HCT116 (cell line): Measurements from ENCODE around the gene SAMD4A. TPM values are rescaled to one million over a fixed set of nuclear protein-coding genes. Genes with fewer than 3 reads are reported as not detected.

ENCODE experiments used
- ATAC-seq: fragments of 200-7000 bp; cut with Tn5 transposase; 2 replicates; pipeline ENCODE4 v1.9.1; 2020; ENCODE audit warnings: mild to moderate bottlenecking, moderate library complexity
- BruUV-seq: library from RNA; stranded (reverse); fragments of 400-500 nt; replicated peaks from 2 replicates; lab custom pipeline; 2021; lab: Mats Ljungman, UMichigan
- CTCF ChIA-PET: fragments of 300-600 bp; sonication (Branson Sonifier 250); formaldehyde crosslinking; loops from one replicate; lab custom pipeline; 2021; ENCODE audit warnings: antibody characterized with exemption; lab: Charles Lee
- POLR2A ChIA-PET: fragments of 300-600, 350-600 bp; sonication (Branson Sonifier 250); formaldehyde crosslinking; loops from one replicate; lab custom pipeline; 2021; ENCODE audit warnings: antibody characterized with exemption; lab: Charles Lee
- RAD21 ChIA-PET, 2 experiments: fragments of 300-600 bp; sonication (Branson Sonifier 250); formaldehyde crosslinking; loops; one replicate each; lab custom pipeline; 2023; ENCODE audit warnings: low total read pairs in 2 of 2; ENCODE audit not compliant: uncharacterized antibody in 2 of 2, unreplicated experiment in 2 of 2, low non-redundant PET in 1 of 2; lab: Charles Lee
- DNase-seq: peaks from one replicate; pipeline ENCODE4 v3.0.0-alpha.2; 2010; ENCODE audit warnings: low read depth, low spot score
- H2AFZ ChIP-seq: fragments of 200-600 bp; shearing (Covaris generic), sonication (generic); 2 replicates; pipeline ENCODE4 v1.6.1; 2017; ENCODE audit warnings: low read depth, mixed run types, mixed read lengths, antibody characterized with exemption, low read length; ENCODE audit not compliant: poor library complexity, severe bottlenecking
- H3K27ac ChIP-seq: 2 replicates; pipeline ENCODE4 v1.5.1; 2012; ENCODE audit warnings: low read depth, low read length
- H3K27me3 ChIP-seq: fragments of 200-600 bp; sonication (generic); 2 replicates; pipeline ENCODE4 v1.6.1; 2016; ENCODE audit warnings: mixed run types, low read length, mixed read lengths; ENCODE audit not compliant: insufficient read depth
- H3K36me3 ChIP-seq, 2 experiments: fragments of 200-500 bp in 1 of 2; fragments of 200-600 bp in 1 of 2; sonication (Bioruptor generic) in 1 of 2; sonication (generic) in 1 of 2; 2 replicates each; pipeline versions ENCODE4 v1.5.1 to v1.6.1; 2014 to 2016; ENCODE audit warnings: low read length in 2 of 2, inconsistent platforms in 1 of 2, mixed read lengths in 1 of 2, mixed run types in 1 of 2; ENCODE audit not compliant: insufficient read depth in 2 of 2, control insufficient read depth in 1 of 2
- H3K4me1 ChIP-seq, 2 experiments: fragments of 200-600 bp in 1 of 2; sonication (generic) in 1 of 2; 2 replicates each; pipeline versions ENCODE4 v1.5.1 to v1.6.1; 2012 to 2017; ENCODE audit warnings: low read length in 2 of 2, inconsistent platforms in 1 of 2, mild to moderate bottlenecking in 1 of 2, mixed read lengths in 1 of 2, mixed run types in 1 of 2, moderate library complexity in 1 of 2; ENCODE audit not compliant: insufficient read depth in 2 of 2, control insufficient read depth in 1 of 2
- H3K4me2 ChIP-seq: fragments of 200-600 bp; sonication (generic); 2 replicates; pipeline ENCODE4 v1.6.1; 2017; ENCODE audit warnings: mixed run types, low read length, mixed read lengths
- H3K4me3 ChIP-seq, 2 experiments: fragments of 200-600 bp in 1 of 2; sonication (generic) in 1 of 2; replicated peaks in 1 of 2; 2 replicates each; pipeline ENCODE4 v1.5.1; 2011 to 2016; ENCODE audit warnings: low read length in 2 of 2, control low read depth in 1 of 2, low read depth in 1 of 2, mild to moderate bottlenecking in 1 of 2, mixed read lengths in 1 of 2, mixed run types in 1 of 2
- H3K79me2 ChIP-seq: fragments of 200-600 bp; sonication (generic); 2 replicates; pipeline ENCODE4 v1.6.1; 2017; ENCODE audit warnings: mild to moderate bottlenecking, mixed run types, low read length, moderate library complexity, mixed read lengths; ENCODE audit not compliant: insufficient read depth
- H3K9ac ChIP-seq: fragments of 200-600 bp; sonication (generic); 2 replicates; pipeline ENCODE4 v1.6.1; 2016; ENCODE audit warnings: low read length, mixed read lengths
- H3K9me2 ChIP-seq: fragments of 200-600 bp; sonication (generic), shearing (Covaris generic); 2 replicates; pipeline ENCODE4 v1.6.1; 2017; ENCODE audit warnings: mixed run types, mild to moderate bottlenecking, moderate library complexity; ENCODE audit not compliant: insufficient read depth
- H3K9me3 ChIP-seq, 2 experiments: fragments of 200-500 bp in 1 of 2; fragments of 200-600 bp in 1 of 2; sonication (Bioruptor generic) in 1 of 2; sonication (generic) in 1 of 2; 2 replicates each; pipeline ENCODE4 v1.6.1; 2014 to 2017; ENCODE audit warnings: low read length in 2 of 2, mixed read lengths in 2 of 2, inconsistent platforms in 1 of 2, low read depth in 1 of 2, mild to moderate bottlenecking in 1 of 2, mixed run types in 1 of 2, moderate library complexity in 1 of 2; ENCODE audit not compliant: control insufficient read depth in 1 of 2, insufficient read depth in 1 of 2
- H4K20me1 ChIP-seq: fragments of 200-600 bp; sonication (generic), shearing (Covaris generic); 2 replicates; pipeline ENCODE4 v1.6.1; 2017; ENCODE audit warnings: mixed run types, mild to moderate bottlenecking, moderate library complexity; ENCODE audit not compliant: insufficient read depth
- ATF3 ChIP-seq: IDR thresholded peaks from 2 replicates; pipeline ENCODE4 v1.6.1; 2012
- CBX3 ChIP-seq: IDR thresholded peaks from 2 replicates; pipeline ENCODE4 v1.6.1; 2012; ENCODE audit warnings: low read depth
- EGR1 ChIP-seq: IDR thresholded peaks from 2 replicates; pipeline ENCODE4 v1.6.1; 2012; ENCODE audit warnings: low read depth
- ELF1 ChIP-seq: IDR thresholded peaks from 2 replicates; pipeline ENCODE4 v1.6.1; 2012; ENCODE audit warnings: low read depth, borderline replicate concordance
- EZH2 ChIP-seq: fragments of 200-600 bp; sonication (generic); IDR thresholded peaks from 2 replicates; pipeline ENCODE4 v1.6.1; 2017; ENCODE audit warnings: antibody characterized with exemption, mixed run types
- EZH2phosphoT487 ChIP-seq: fragments of 200-600 bp; IDR thresholded peaks from 2 replicates; pipeline ENCODE4 v1.6.1; 2018; ENCODE audit warnings: antibody characterized with exemption, borderline replicate concordance
- FOSL1 ChIP-seq: IDR thresholded peaks from 2 replicates; pipeline ENCODE4 v1.6.1; 2012; ENCODE audit warnings: low read depth
- MAX ChIP-seq: IDR thresholded peaks from 2 replicates; pipeline ENCODE4 v1.6.1; 2012
- RAD21 ChIP-seq: IDR thresholded peaks from 2 replicates; pipeline ENCODE4 v1.6.1; 2012; ENCODE audit warnings: low read depth, mild to moderate bottlenecking
- SIN3A ChIP-seq: IDR thresholded peaks from 2 replicates; pipeline ENCODE4 v1.6.1; 2012; ENCODE audit warnings: low read depth
- ZBTB33 ChIP-seq: IDR thresholded peaks from 2 replicates; pipeline ENCODE4 v1.6.1; 2011; ENCODE audit warnings: mild to moderate bottlenecking, low read length, moderate library complexity; ENCODE audit not compliant: insufficient replicate concordance; ENCODE audit errors: extremely low read depth
- ZNF274 ChIP-seq: fragments of 200-500 bp; sonication (Bioruptor generic); IDR thresholded peaks from 2 replicates; pipeline ENCODE4 v1.6.1; 2014; ENCODE audit warnings: mild to moderate bottlenecking, low read depth, low read length, inconsistent platforms
- intact Hi-C: fragments of 100-400 bp; cut with micrococcal nuclease; formaldehyde crosslinking; loops from 2 replicates; pipeline ENCODE4 v1.10.0; 2022
- total RNA-seq: library from RNA; stranded (reverse); gene quantifications from one replicate; pipeline ENCODE4 v1.2.1, GENCODE V29; 2021; ENCODE audit not compliant: unreplicated experiment
- TF ChIP-seq, protein P1 (sequence below), 3 experiments: fragments of 200-600 bp in 1 of 3; sonication (generic) in 1 of 3; IDR thresholded peaks in 2 of 3; conservative IDR thresholded peaks in 1 of 3; 2 replicates each; pipeline ENCODE4 v1.5.1; 2012 to 2017; ENCODE audit warnings: low read depth in 2 of 3, low read length in 2 of 3, antibody characterized with exemption in 1 of 3, borderline replicate concordance in 1 of 3, control low read depth in 1 of 3, mild to moderate bottlenecking in 1 of 3, mixed read lengths in 1 of 3, mixed run types in 1 of 3, moderate library complexity in 1 of 3; ENCODE audit not compliant: insufficient read depth in 1 of 3
- TF ChIP-seq, protein P2 (sequence below): IDR thresholded peaks from 2 replicates; pipeline ENCODE4 v1.6.1; 2012; ENCODE audit warnings: low read depth

SAMD4A gene
- total RNA-seq, 1 experiment from 2014 or later: 9.0 TPM

DNA sequence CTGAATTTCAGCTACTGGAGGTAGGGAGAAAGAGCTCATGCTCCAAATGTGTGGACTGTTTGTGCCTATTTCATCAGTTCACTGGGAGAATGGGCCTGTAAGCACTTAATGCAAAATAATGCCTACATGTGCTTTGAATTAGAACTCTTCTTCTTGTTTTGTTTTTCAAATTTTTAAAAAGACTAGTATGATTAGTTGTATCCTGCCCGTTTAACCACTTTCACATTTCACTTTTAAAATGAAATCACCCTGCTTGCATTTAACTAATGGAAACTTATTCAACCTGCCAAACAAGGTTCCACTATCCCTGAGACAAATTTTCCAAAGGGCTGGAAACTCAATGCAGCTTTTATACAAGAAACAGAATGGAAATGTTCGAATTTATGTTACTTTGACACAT, 79.7 kb downstream of the SAMD4A start:
- Histone ChIP-seq H3K9me3 (no peaks in the 10 kb centered on the region), H3K27ac (no peak overlapping the region), H3K4me1 (peaks cover 35 to 49% of the 10 kb centered on the region in 2 experiments), H3K9me2 (no peaks in the 10 kb centered on the region), H3K79me2 (no peaks in the 10 kb centered on the region; the same call in 1 of the 2 replicates), H3K4me2 (no peak overlapping the region), H3K27me3 (no peaks in the 10 kb centered on the region), H4K20me1 (no peaks in the 10 kb centered on the region), H3K4me3 (no peak overlapping the region), H3K36me3 (no peaks in the 10 kb centered on the region), H2AFZ (no peak overlapping the region), H3K9ac (no peak overlapping the region)
- intact Hi-C loops: no loop called here
- DNase-seq (no peak), ATAC-seq (no peak)
- no TSS peak for BruUV-seq
- ChIA-PET RAD21 (no interaction called here), POLR2A (no interaction called here), CTCF (no interaction called here)
- TF ChIP-seq ELF1: no peak
- no peak for TF ChIP-seq CBX3
- TF ChIP-seq FOSL1: no peak
- no peak for TF ChIP-seq ZBTB33
- TF ChIP-seq, protein P1, sequence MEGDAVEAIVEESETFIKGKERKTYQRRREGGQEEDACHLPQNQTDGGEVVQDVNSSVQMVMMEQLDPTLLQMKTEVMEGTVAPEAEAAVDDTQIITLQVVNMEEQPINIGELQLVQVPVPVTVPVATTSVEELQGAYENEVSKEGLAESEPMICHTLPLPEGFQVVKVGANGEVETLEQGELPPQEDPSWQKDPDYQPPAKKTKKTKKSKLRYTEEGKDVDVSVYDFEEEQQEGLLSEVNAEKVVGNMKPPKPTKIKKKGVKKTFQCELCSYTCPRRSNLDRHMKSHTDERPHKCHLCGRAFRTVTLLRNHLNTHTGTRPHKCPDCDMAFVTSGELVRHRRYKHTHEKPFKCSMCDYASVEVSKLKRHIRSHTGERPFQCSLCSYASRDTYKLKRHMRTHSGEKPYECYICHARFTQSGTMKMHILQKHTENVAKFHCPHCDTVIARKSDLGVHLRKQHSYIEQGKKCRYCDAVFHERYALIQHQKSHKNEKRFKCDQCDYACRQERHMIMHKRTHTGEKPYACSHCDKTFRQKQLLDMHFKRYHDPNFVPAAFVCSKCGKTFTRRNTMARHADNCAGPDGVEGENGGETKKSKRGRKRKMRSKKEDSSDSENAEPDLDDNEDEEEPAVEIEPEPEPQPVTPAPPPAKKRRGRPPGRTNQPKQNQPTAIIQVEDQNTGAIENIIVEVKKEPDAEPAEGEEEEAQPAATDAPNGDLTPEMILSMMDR (IDR thresholded peaks at IDR 0.05 in 2 of 3, conservative IDR thresholded peaks at IDR 0.05 in 1 of 3; ENCODE audit: borderline replicate concordance in 1 of 3, insufficient read depth in 1 of 3, low read depth in 2 of 3, low read length in 2 of 3): no peak
- TF ChIP-seq ATF3: no peak
- no peak for TF ChIP-seq ZNF274
- no peak for TF ChIP-seq EZH2phosphoT487
- TF ChIP-seq EGR1: no peak
- no peak for TF ChIP-seq SIN3A
- no peak for TF ChIP-seq RAD21
- TF ChIP-seq EZH2: no peak
- TF ChIP-seq, protein P2, sequence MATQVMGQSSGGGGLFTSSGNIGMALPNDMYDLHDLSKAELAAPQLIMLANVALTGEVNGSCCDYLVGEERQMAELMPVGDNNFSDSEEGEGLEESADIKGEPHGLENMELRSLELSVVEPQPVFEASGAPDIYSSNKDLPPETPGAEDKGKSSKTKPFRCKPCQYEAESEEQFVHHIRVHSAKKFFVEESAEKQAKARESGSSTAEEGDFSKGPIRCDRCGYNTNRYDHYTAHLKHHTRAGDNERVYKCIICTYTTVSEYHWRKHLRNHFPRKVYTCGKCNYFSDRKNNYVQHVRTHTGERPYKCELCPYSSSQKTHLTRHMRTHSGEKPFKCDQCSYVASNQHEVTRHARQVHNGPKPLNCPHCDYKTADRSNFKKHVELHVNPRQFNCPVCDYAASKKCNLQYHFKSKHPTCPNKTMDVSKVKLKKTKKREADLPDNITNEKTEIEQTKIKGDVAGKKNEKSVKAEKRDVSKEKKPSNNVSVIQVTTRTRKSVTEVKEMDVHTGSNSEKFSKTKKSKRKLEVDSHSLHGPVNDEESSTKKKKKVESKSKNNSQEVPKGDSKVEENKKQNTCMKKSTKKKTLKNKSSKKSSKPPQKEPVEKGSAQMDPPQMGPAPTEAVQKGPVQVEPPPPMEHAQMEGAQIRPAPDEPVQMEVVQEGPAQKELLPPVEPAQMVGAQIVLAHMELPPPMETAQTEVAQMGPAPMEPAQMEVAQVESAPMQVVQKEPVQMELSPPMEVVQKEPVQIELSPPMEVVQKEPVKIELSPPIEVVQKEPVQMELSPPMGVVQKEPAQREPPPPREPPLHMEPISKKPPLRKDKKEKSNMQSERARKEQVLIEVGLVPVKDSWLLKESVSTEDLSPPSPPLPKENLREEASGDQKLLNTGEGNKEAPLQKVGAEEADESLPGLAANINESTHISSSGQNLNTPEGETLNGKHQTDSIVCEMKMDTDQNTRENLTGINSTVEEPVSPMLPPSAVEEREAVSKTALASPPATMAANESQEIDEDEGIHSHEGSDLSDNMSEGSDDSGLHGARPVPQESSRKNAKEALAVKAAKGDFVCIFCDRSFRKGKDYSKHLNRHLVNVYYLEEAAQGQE: no peak
- no peak for TF ChIP-seq MAX
